NCI-H2196 treated with DMSO at 0.1 percent for 48 hours (cell line): ENCODE measurements around the gene SACM1L.

ENCODE experiments used
- DNase-seq: peaks from one replicate; lab custom pipeline; 2025; ENCODE audit not compliant: unreplicated experiment; lab: John Stamatoyannopoulos, UW

The SACM1L gene

DNA sequence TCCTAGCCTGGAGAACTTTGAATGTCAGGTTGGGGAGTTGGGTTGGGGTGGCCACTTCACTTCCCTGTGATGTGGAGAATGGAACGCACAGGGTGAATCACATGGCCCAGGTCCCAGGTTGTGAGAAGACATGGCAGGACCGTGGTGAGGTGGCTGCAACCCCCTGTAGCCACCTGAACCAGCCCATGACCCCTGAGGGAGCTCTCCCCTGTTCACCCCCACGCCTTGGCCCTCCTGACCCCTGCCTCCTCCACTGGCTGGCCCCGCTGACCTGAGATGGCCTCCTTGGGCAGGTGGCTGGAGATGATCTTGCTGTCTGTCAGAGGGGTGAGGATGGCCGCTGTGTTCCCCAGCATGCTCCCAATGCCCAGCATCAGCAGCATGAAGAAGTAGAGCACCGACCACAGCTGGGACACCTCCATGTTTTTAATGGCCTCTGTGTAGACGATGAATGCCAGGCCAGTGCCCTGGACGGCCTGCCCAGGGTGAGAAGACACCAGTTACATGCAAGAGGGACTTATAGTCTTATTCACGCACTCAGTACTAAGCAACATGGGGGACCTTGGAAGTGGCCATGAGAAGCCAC, 76.2 kb downstream of the SACM1L start:
- DNase-seq = no peak

DNA sequence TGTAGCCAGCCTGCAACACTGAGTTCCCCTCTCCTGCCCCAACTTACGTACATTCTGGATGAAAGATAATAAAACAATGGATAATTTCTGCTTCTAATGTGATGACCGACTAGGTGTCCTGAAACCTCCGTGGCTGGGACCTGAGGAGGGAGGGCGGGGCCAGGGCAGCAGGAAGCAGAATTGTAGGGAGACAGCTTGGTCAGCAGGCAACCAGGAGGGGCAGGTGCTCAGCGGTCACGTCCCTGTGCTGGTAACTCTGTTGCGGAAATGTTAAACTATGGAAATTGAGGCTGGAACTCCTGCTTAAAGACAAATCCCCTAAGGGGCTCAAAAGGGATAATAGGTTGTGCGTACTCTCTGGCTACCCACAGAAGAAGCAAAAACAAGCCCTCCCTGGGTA, 76.8 kb downstream of the SACM1L start:
- DNase-seq = no peak

GRCh38 chr3:45771166-45771775, 82.1 kb downstream of the SACM1L start:
- DNase-seq = no peak

GRCh38 chr3:45771831-45772230, 82.6 kb downstream of the SACM1L start:
- no peak for DNase-seq

DNA sequence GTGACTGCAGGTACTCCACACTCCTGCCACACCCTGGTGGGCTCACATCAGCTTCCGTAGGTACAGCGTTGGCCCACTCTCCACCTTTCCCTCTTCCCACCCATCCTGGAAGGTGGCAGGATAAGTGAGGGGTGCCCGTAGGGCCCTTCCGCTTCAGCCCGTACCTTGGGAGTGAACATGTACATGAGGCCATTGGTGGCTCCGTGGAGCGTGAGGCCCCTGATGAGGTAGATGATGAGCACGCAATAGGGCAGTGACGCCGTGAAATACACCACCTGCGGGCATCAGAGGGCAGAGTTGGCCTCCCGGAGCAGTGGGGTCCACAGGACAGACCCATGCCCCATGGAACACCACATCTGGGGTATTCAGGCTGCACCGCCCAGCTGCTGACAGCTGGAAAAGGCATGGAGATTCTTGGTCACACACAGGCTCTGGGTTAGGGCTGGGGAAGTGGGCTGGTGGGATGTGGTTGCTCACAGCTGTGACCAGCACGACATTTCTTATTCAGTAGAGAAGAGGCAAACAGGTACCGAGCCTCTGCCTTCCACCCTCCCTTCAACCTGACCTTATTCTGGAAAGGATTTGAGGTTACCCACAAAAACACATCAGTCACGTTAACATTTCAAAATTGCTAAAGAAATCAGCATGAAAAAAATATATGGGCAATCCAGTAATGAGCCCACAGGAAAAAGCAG, 83.3 kb downstream of the SACM1L start:
- DNase-seq = no peak

DNA sequence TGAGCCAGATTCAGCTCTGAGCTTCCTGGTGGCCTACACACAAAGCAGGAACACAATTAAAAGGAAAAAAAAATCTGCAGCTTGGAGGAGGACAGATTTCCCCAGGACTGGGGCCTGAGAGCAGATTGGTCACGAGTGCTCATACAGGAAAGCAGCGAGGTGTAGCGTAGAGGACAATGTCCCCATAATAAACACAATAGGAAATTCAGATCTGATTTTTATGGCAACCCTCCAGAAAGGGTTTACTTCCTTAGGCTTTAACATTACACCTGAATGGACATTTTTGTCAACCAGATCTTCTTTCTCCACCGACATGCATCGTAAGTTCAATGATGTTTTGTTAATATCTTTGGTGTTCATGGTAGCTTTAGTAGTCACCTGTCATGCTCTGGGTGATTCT, 83.9 kb downstream of the SACM1L start:
- DNase-seq = no peak

DNA sequence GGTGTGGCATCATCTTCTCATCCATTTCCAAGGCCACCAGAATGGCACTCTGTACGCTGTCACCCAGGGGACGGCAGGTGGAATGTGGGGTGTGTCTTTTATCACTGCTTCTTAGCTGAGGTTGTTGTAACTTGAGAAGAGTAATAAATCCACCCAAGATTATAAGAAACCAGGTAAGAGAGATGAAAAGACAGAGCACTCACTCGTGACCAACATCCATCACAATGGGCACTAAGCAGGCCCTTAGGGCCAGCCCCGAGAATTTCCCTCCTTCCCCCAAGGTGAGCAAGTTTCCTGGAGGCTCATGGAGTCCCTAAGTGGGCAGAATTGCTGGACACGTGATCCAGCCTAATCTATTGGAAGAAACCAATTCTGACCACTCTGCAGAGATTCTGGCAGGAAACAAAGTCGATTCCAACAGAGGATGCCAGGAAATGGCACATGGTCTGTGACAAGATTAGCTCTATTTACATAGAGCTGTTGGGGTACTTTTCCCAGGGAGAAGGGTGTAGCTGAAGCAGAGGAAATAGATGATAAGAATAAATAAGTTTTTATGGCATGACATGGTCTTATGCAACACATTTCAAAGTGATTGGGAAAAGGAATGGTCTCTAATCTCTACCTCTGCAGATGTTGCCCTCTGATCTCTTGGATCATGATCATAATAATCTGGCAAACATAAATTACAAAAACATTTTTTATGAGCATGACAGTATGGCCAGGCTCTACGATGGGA, 84.7 kb downstream of the SACM1L start:
- no peak for DNase-seq

GRCh38 chr3:45774581-45775521, 85.7 kb downstream of the SACM1L start:
- no peak for DNase-seq

DNA sequence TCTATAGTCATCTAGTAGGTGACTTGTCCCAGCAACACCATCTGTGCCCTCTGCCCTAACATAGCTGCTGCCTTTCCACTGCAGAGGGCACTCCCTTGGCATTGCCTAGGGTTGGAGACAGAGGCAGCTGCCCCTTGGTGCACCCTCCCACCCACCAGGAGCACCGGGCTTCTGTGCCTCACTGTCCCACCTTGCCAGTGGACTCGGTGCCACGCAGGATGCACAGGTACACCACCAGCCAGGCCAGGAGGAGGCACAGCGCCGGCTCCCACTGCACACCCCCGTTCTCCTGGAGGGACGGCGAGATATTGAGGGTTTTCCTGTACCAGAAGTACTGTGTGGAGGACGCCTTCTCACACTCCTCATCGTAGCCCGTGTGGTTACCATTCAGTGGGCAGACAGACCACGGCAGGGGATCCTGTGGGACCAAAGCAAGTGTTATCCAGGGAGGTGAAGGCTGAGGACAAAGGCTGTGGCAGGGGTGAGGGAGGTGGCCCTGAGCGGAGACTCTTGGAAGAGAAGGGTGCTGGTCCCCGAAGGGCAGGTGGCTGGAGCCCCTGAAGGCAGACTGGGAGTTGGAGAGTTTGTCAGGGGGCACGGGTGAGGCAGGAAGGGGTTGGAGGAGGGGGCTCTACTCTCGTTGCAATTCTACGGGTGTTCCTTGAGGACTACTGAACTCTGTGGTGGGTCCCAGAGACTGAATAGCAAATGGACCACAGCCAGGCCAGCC, 86.5 kb downstream of the SACM1L start:
- DNase-seq = no peak

DNA sequence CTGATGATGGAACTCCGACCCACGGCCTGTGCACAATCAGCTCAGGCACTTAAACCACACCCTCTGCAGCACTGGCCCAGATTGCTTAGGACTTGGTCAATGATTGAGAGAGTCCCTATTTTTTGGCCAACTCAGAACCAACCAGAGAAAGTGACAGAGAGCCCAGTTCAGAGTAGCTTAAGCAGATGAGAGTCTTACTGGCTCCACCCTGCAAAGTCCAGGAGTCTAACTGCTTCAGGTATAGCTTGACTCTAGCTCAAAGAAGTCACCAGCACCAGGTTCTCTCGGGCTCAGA, 87.1 kb downstream of the SACM1L start:
- DNase-seq = no peak

GRCh38 chr3:45776611-45777010, 87.4 kb downstream of the SACM1L start:
- no peak for DNase-seq

GRCh38 chr3:45777111-45777745, 88.0 kb downstream of the SACM1L start:
- no peak for DNase-seq

GRCh38 chr3:45777746-45778386, 88.7 kb downstream of the SACM1L start:
- DNase-seq = no peak

DNA sequence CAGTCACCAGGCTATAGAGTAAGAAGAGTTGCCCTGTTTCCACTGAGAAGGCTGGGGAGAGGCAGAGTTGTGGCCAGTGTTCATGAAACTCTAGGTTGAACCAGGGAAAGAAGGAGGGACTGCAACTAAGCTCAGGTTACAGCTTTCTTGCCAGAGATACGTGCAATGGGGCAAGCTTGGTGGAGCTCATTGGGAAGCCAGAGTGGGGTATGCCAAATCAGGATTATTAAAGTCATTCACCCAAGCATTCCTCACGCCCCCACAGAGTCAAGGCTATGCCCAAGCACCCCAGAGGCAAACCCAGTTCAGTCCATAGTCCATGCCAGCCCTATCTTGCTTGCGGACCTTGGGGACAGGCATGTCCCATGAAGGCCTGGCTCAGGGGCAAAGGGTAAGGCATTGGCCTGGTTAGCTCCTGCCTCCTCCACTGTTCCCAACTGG, 89.6 kb downstream of the SACM1L start:
- DNase-seq = no peak

- no peak for DNase-seq
Measured at GRCh38 chr3:45779746-45780735, 90.8 kb downstream of the SACM1L start.

DNA sequence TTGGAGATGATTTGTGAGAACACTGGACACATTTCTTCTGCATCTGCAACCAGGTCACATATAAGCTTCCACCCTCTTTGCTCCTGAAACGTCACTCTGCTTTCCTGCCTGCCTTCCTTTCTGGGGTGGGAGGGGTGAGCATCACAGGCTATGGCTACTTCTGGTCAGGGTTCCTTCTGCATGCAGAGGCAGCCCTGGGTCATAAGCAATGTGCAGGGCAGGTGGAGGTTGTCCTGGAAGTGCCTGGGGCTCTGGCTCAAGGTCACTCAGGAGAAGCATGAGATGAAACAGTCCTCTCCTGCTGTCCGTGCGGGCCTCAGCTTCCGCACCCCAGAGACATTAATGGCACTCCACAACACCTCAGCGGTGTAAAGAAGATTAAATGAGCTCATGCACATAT, 92.1 kb downstream of the SACM1L start:
- no peak for DNase-seq

DNA sequence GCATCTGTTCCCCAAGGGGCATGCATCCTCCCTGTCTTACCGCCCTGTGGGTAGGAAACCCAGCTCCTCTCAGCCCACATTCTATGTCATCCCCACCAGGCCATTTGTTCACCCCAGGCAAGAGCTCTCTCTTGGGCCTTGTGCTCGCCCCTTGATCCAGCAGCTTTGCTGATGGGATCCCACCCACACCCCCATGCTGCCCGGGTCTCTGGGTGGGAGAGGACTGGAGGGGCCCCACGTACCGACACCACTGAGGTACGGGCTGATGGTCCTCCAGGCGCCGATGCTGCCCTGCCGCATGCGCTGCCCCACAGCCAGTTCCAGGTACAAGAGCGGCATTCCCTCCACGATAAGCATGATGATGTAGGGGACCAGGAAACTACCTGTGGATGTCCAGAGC, 92.6 kb downstream of the SACM1L start:
- no peak for DNase-seq

- no peak for DNase-seq
Measured at GRCh38 chr3:45782381-45782780, 93.2 kb downstream of the SACM1L start.
